ENCODE measurements around the gene TBC1D2.

Gene TBC1D2

DNA sequence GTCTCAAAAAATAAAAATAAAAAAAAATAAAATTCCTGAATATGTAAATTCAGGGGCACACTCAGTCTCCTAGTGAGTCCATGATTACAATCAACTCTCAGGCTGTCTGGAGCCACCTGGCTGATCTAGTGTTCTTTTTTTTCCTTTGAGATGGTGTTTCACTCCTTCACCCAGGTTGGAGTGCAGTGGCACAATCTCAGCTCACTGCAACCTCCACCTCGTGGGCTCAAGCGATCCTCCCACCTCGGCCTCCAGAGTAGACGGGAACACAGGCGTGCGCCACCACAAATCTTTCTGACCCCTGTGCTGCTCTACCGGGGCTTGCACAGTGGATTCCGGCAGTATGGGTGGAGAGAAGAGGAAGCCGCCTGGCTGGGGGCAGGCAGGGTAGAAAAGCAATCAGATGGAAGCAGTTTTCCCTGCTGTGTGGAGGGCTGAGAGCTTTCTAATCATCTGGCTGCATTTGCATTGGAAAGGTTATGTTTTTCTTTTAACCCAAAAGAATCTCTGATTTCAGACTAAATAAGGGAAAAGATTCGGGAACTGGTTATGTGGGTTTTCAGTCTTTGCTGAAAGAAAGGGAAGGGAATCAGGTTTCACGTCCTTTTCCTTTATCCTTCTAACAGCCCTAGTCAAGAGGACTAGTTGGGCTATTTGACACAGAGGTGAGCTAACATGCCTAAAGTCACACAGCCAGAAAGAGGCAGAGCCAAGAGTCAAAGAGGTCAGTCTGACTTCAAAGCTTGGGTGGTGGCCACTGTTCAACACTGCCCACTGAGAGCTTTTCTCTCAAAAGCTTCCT is 36.7 kb downstream of the TBC1D2 start:
- DNase-seq (ENCODE audit: low read depth) = no peak

DNA sequence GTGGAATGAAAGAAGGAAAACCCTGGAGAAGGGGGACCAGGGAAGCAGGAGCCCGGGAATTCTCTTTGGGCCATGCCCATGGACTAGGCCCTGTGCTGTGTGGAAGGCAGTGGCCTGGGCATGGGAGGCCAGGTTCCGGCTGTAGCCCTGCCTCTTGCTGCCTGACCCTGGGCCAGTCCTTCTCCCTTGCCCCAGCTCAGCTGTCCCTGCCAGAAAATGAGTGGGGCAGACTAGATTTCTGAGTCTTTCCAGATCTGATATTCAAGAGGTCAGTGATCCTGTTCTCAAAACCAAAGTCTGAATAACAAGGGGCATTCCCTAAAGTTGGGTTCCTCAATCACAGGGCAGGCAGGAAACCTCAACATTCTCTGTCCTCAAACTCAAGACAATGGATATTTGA is 38.2 kb downstream of the TBC1D2 start:
- no peak for DNase-seq (ENCODE audit: low read depth)

DNA sequence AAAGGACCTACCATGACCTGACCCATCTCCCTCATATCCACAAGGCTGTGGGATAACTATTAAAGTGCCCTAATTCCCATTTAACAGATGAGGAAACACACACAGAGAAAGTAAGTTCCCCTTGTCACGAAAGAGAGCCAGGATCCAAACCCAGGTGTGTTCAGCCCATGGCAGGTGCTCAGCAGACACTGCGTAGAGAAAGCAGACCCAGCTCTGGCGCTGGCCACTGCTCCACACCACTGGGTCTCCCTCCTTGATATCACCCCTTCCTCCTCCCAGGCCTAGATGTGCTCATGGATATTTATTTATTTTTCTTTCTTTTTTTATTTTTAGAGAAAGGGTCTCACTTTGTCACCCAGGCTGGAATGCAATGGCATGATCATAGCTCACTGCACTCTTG is 39.1 kb downstream of the TBC1D2 start:
- DNase-seq (ENCODE audit: low read depth) = no peak

DNA sequence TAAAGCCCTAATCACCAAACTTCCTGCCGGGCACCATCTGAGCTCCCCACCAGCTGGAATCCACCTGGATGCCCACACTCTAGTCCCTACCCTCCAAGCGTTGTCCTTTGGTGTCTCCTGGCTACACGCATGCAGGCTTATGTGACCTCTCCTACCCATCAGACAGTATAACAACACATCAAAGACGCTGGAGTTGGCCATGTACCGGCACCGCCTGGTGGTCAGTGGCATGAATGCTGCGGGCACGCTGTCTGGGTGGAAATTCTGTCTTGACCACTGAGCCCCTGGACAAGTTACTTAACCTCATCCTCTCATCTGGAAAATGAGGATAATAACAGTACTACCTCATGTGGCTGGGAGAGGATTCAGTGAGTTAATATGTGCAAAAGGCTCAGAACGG is 39.6 kb downstream of the TBC1D2 start:
- DNase-seq (ENCODE audit: low read depth) = no peak

DNA sequence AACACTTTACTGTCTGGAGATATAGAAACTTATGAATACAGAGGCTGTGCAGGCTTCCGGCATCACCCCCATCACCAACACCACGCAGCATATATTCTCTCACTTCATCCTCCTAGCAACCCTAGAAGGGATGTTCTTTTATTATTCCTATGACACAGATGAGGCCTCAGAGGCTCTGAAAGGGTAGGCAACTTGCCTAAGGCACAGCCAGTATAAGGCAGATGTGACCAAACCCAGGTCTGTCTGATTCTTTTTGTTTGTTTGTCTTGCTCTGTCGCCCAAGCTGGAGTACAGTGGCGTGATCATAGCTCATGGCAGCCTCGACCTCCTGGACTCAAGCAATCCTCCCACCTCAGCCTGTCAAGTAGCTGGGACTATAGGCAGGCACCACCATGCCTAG is 40.2 kb downstream of the TBC1D2 start:
- no peak for DNase-seq (ENCODE audit: low read depth)

DNA sequence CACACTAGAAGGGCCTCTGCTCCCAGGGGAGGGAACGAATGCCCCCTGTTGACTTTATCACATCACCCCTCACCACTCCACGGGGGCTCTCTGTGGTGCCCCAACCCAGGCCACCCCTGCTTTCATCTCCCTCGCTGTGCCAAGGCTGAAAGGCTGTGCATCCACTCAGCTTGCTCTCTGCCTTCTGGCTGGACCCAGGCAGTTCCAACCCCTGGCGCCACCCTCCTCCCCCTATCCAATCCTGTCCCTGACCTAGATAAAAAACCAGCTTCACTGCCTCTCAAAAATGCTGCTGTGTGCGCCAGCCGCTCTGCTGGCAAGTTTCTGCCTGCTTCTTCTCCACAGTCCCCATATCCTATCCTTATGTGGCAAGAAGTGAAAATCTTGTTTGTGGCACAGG is 40.6 kb downstream of the TBC1D2 start:
- DNase-seq (ENCODE audit: low read depth) = no peak

DNA sequence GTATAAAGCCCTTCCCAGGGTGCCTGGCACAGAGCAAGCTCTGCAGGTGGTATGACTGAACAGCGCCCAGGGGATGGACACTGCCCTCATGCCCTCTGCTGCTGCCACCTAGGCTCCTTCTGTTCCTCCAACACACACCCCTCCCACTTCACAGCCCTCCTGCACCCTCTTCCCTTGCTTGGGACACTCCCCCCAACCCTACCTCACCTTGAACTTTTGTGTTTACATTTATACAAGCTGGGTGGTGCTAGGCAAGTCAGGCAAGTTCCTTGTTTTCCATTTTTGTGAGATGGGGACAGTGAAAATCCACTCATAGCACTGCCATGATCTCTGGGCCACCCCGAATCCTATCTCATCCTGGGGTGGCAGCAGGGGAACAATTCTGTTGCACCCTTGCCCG is 44.2 kb downstream of the TBC1D2 start:
- DNase-seq (ENCODE audit: low read depth) = no peak

DNA sequence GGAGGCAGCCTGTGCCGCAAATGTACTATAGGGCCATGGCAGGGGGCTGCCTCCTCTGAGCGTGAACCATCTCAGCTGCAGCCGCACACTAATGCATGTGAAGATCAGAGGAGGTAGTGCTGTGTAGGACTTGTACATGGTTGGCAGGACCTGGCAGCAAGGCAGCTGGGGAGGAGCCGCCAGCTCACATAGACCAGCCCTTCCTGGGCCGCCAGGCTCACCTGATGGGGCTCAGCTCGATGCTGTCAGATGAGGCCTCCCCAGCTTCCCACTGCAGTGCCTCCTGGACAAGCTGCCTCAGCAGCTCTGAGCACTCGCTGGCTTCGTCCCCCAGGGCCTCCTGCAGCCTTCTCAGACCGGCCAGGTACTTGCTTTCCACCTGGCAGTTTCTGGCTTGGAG is 45.0 kb downstream of the TBC1D2 start:
- DNase-seq (ENCODE audit: low read depth) = no peak

DNA sequence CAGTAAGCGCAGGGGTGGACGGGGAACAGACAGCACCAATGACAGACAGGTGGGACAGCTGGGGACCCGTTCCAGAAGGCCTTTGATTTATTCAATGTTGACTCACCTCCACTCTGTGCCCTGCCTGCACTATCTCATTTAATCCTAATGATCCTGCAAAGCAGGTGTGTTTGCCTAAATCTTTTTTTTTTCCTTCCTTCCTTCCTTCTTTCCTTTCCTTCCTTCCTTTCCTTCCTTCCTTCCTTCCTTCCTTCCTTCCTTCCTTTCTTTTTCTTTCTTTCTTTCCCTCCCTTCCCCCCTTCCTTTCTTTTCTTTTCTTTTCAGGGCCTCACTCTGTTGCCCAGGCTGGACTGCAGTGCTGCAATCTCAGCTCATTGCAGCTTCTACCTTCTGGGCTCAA is 45.9 kb downstream of the TBC1D2 start:
- no peak for DNase-seq (ENCODE audit: low read depth)

DNA sequence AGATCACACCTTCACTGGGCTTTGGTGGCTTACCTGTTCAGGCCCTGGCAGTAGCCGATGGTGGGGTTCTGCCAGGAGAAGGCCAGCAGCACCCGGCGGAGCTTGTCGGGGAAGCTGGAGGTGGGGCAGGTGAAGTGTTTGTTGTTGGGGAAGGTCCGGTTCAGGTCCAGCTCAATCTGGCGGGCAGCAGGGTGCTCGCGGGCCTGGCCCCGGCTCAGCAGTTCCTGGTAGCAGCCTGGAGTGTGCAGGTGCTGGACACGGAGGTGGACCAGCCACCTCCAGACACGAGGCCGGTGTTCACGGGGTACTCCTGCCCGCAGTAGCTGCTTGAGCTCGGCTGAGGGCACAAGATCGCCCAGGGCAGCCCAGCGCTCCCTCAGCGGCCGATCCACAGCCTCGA is 46.8 kb downstream of the TBC1D2 start:
- DNase-seq (ENCODE audit: low read depth) = no peak

DNA sequence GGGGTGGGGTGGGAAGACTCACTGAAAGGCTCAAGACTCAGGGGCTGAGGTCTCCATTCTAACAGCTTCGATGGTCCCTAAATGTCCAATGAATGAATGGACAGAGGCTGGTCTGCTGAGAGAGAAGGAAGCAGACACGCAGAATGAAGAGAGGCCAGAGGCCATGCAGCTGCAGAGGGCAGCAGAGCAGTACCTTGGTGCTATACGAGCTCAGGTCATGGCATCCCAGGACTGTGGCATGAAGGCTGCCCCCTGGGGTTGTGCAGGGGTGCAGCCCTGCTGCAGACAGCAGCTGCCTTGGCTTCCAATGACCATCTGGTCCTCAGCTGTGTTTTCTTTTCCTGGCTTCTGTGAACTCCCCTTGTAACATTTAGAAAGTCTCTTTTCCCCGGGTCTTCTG is 47.8 kb downstream of the TBC1D2 start:
- no peak for DNase-seq (ENCODE audit: low read depth)

DNA sequence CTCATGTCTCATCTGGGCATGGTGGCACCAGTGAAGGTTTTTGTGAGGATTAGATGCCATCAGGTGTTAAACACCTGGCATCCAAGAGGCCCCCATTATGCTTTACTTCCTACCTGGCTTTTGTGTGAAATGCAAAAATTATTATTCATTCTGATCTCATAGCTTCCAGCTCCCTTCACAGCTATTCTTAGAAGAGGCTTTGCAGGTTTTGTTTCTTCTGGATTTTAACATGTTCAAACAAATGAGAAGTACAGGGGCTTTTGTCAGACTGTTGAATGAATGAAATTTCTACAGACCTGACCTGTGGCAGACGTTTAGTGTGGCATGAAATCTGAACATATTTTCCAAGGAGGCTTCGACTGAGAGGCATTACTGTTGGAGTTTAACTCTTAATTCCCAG is 48.7 kb downstream of the TBC1D2 start:
- DNase-seq (ENCODE audit: low read depth) = no peak

DNA sequence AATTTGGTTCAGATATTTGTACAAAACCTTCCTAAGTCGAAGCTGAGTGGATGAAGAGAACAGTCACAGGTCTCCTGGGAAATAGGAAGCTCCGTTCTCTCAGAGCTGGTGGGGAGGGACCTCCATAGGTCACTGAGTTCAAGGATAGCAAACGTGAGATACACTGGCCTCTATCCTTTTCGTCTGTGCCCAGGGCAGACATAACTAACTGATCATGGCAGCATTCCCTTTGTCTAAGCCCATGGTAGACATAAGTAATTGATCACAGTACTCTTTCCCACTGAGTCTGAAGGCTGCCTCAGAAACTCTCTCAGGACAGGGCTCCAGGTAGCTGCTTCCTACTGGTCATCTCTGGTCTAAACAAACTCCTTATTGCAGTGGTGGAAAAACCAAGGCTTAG is 50.8 kb downstream of the TBC1D2 start:
- DNase-seq (ENCODE audit: low read depth) = no peak

DNA sequence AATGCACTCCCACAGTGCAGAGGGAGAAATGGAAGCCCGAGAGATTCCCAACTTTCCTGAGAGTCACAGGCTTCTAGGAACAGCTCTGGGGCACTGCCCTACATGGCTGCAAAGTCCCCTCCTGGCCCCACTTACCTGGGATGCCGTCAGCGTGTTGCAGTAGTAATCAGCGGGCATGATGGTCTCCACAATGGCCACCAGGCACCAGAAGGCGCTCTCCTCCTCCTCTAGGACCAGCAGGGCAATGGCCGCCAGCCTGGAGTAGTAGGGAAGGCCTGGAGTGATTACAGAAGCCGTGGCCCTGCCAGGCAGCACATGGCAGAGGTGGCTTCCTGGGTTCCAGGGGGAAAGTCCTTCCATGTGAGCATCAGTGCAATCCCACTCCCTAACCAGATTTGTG is 52.3 kb downstream of the TBC1D2 start:
- no peak for DNase-seq (ENCODE audit: low read depth)

DNA sequence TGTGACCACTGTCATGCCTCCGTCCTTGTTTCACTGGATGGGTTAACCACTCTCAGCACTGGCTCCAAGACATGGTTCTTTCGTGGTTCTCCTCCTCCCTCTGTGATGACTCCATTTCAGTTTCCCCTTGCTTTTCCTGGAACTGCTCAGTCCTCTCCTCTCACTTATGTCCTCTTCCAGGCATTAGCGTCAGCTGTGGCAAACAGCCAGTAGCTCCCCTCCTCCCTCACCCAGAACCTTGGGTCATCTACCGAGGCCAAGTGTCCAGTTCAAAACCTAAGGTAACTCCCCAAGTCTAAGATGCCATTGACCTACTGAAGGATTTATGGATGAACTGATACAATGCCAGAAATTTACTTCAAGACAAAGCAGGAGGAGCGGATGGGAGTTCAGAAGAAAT is 53.2 kb downstream of the TBC1D2 start:
- no peak for DNase-seq (ENCODE audit: low read depth)

DNA sequence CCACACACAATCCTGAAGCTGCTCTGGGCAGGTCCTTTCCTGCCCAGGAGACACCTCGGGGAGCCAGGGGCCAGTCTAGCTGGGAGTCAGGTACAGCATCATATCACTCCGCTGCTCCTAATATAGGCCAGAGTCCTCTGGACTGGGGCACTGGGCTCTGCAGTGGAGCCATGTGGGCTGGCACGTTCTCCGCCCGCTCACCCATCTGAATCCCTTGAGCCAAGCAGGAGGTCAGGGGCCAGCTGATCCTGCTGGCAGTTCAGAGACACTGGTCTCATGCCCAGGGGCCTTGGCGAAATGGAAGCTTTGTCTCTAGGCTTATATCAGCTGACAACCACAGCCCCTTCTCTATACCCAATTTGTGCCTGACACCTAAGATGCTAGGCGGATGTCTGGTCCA is 53.7 kb downstream of the TBC1D2 start:
- DNase-seq (ENCODE audit: low read depth) = no peak

DNA sequence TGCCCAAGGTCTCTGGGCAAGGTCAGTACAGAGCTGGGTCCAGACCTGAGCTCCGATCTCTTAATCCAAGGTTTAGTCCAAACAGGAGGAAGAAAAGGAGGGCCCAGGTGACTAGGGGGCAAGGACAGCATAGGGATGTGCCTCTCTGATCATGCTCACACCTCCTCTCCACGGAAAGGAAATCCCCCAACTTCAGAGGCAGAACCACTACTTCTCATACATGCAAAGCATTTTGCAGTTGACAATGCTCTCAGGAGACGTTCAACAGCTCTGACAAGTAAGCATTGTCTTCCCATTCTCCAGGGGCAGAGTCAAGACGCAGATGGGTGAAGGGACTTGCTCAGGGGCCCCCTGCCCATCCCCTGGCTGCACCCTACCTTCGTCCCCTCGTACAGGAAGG is 54.3 kb downstream of the TBC1D2 start:
- no peak for DNase-seq (ENCODE audit: low read depth)

DNA sequence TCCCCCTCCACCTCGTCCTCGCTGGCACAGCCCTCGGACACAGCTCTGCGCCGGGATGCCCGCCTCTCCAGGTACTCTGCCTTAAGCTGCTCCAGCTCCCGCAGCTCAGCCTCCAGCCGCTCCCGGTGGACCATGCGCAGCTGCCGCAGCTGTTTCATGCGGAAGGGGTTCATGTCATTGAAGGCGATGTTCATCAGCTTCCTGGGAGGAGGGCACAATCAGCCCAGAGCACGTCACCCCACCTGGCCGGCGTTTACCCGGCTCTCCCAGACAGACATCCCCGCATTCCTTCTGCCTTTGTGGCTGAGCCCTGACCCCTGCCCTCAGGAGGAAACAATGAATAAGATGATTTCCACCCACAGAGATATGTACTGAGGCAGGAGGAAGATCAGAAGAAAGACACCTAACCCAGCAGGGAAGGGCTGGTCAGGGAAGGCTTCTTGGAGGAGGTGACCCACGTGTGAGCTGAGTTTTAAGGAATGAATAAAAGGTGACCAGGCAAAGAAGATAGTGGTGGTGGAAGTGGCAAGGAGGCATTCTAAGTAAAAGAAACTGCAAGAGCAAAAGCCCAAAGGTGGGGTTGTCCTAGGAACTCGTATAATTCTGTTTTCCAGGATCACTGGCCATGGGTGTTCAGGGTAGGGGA is 55.9 kb downstream of the TBC1D2 start:
- no peak for DNase-seq (ENCODE audit: low read depth)

DNA sequence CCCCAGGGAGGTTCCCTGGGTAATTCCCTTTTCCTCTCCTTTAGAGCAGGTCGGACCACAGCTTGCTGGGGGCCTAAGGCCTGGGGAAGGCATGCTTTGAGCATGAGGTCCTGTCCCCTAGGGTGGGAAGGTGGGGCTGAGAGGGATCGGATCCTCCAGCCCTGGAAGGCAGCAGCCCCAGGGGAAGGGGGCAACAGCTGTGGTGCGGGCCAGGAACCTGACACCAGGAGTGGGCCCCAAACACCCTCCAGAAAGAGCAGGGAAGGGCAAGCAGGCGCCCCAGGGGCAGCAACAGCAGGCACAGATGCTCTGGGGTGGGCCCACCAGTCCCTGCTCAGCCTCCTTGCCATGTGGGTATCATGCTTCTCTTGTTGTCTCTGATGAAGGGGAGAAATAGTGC is 59.8 kb downstream of the TBC1D2 start:
- DNase-seq (ENCODE audit: low read depth) = no peak

DNA sequence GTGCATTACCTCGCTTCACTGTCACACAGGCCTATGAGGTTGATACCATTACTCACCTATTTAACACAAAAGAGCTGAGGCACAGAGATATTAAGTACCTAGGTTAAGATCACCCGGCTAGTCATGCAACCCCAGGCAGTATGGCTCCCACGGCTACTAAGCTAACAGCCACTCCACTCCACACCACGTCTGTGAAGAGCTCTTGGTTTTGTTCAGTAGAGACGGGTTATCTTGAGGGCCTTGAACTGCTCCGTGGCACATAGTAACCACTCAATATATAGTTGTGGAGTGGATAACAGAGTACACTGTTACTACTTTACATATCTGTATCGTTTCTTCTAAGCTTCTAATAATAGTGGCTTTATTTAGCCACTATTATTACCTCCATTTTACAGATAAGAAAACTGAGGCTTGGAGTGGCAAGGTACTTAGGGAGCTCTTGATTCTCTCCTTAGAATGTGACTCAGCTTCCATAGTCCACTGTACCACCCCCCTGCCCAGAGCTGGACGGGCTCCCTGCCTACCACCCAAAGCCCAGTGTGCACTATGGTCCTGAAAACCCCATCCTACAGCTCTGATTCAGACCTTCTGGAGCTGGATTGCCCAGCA is 62.0 kb downstream of the TBC1D2 start:
- DNase-seq (ENCODE audit: low read depth) = no peak

DNA sequence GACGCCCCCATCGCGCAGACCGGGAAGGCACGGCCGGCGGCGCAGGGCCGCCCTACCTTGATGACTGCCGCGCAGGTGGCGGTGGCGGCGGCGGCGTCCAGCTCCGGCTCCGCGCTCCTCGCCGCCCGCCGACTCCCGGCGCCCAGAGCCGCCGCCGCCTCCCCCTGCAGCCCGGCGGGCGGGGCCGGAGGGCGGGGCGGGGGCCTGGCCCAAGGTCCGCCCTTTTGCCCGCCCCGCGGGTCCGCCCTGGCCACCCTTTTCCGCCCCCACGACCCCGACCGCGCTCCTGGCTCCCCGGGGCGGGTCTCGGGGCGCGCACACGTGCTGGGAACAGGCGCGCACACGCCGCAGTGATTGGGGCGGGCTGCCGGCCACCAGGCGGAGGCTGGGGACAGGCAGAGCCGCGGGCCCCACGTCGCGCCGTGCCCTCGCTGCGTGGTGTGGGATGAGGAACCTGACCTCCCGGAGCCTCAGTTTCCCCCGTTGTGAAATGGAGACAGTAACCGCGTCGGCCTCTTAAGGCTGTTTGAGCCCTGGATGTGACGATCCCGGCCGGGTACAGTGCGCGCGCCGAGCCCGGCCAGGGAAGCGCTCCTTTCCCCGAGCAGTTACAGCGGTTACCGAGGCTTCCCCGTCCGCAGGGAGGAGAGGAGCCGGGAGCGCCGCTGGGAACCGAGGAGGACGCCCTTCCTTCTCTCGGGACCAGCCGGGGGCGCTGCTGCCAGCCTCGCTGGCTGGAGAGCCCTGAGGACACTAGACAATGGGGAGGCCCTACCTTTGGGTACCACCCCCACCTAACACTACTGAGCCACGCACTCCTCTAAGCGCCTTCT is 62.7 kb downstream of the TBC1D2 start, which contains the start of gene CORO2A:
Gene CORO2A (minus strand): TSS at position 135 of the 833 bp plus-strand sequence. CDS start 34,977 bp downstream, outside the sequence.
- DNase-seq (ENCODE audit: low read depth) = peak; percentile 39

DNA sequence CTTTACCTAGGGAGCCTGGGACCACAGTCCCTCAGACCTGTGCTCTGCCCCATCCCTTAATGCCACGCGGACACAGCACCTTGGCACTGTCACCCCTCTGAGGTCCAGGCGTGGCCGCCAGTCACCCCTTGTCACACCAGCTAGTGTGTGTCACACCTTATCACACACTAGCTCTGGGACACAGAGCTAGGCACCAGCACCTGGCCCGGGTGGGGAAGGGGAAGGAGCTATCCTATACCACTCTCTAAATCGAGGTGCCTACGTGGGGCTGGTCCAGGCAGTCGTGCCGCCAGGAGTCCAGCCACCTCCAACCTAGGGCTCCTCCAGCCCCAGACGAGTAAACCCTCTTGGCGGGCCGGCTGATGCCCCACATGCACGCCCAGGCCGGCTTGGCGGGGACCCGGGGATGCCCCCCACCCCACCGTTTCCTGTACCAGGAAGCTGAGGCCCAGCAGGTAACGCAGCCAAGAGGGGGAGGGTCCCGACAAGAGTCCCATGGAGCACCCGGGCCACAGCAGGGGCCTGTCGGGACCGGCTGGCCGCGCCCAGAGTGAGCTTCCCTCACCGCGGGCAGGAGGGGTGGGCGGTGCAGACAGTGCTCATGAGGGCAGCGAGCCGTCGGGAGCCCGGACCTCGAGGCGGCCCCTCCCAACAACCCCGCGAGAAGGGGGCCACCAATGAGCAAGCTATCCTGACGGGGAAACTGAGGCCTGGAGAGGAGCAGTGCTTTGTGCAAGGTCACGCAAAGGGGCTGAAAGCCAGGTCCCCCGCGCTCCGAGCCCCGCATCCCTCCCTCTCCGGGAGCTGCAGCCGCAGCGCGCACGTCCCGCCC is 63.6 kb downstream of the TBC1D2 start:
- no peak for DNase-seq (ENCODE audit: low read depth)

Data from GM04504 (cell line).